Melanocyte of skin (primary cell): Measurements from ENCODE around the gene GOLGA6D. TPM values are rescaled to one million over a fixed set of nuclear protein-coding genes. Genes with fewer than 3 reads are reported as not detected.

ENCODE experiments used
- small RNA-seq, 2 donors: library from RNA; depleted of rRNA; stranded (forward); fragments of <200 nt; gene quantifications; one replicate each; pipeline ENCODE3, GENCODE V24; 2012
- total RNA-seq, 2 donors: library from RNA; depleted of rRNA; stranded (reverse); fragments of >200 nt; gene quantifications; 2 replicates each; pipeline ENCODE4 v1.2.3, GENCODE V29; 2012

Gene GOLGA6D
- total RNA-seq = under 1 TPM in 1 of 2 donors, not detected in 1; under 0.01 TPM

GRCh38 chr15:75282572-75282971, at the start of gene GOLGA6D:
GOLGA6D (plus strand) TSS chr15:75282835; CDS start chr15:75282876, 41 bp downstream.

DNA sequence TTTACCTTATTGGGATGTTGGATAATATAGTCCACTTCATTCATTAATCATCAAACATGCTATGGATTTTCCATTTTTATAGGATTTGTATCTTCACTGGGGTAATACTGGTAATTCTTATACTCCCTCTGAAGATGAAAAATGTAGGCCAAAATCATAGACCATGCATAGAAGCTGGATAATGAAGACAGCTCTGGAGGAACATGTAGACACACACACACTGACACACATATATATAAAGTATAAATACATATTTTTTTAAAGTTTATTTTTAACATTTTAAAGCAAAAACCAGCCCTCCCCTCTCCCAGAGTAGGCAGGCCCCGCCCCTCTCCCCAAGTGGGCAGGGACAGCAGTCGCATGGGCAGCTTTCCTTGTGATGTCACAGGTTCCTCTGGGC, 24.6 kb upstream of the GOLGA6D start, which contains the start of gene GOLGA6C:
Gene GOLGA6C, plus strand, starts transcription at position 301 of the 400 bp plus-strand sequence. CDS start 265 bp downstream, outside the sequence.

GRCh38 chr15:75335705-75336355, 53.2 kb downstream of the GOLGA6D start, which contains the start of gene COMMD4:
COMMD4 (plus strand) TSS chr15:75336063; CDS start chr15:75336090, 27 bp downstream.

Small RNA genes lying within 50 kb of the gene (small RNA-seq; reads per million reads assigned to genes)
- gene AC068338.1 (0 reads per million in 2 donors), gene RN7SL327P (0 reads per million in 2 donors), gene RN7SL489P (0 reads per million in 2 donors)

Other genes with a start within 250 kb of the GOLGA6D start
- gene C15orf39, start 81.0 kb upstream of the GOLGA6D start, total RNA-seq = 10 to 100 TPM; 11.7 to 17.0 TPM
- gene GOLGA6C, start 24.5 kb upstream of the GOLGA6D start, total RNA-seq = not detected
- 100 to 1,000 TPM; 130 to 190 TPM for gene COMMD4, start 53.2 kb downstream of the GOLGA6D start, total RNA-seq
- 1 to 10 TPM; 5.7 to 8.6 TPM for gene NEIL1, start 64.2 kb downstream of the GOLGA6D start, total RNA-seq
- 100 to 1,000 TPM in 1 of 2 donors, 10 to 100 TPM in 1; 89.6 to 131 TPM for gene MAN2C1, start 85.8 kb downstream of the GOLGA6D start, total RNA-seq
- gene SIN3A, start 168.9 kb downstream of the GOLGA6D start, total RNA-seq = 10 to 100 TPM; 18.9 to 28.6 TPM